Right lobe of liver (tissue), 6 donors: Measurements from ENCODE around the gene SLX4IP. TPM values are rescaled to one million over a fixed set of nuclear protein-coding genes. Genes with fewer than 3 reads are reported as not detected.

ENCODE experiments used
- ATAC-seq, 4 donors: fragments of 200-7000 bp; cut with Tn5 transposase; one replicate each; pipeline ENCODE4 v1.9.1; 2020; ENCODE audit warnings: mild to moderate bottlenecking in 4 of 4, moderate library complexity in 4 of 4
- DNase-seq, 3 donors: peaks; one replicate each; pipeline ENCODE4 v3.0.0-alpha.2; 2020
- H3K27ac ChIP-seq, 3 donors: fragments of 200-600 bp; one replicate each; pipeline ENCODE4 v1.8.0; 2022
- H3K27me3 ChIP-seq, 2 donors: fragments of 200-600 bp; one replicate each; pipeline ENCODE4 v1.8.0; 2022
- H3K36me3 ChIP-seq, 4 donors: fragments of 200-600 bp; sonication (generic) in 1 of 4; one replicate each; pipeline versions ENCODE4 v1.5.1 to v1.8.0; 2017 to 2022; ENCODE audit warnings: control low read depth in 1 of 4
- H3K4me1 ChIP-seq, 4 donors: fragments of 200-600 bp; sonication (generic) in 1 of 4; one replicate each; pipeline versions ENCODE4 v1.5.1 to v1.8.0; 2017 to 2022; ENCODE audit warnings: control low read depth in 1 of 4
- H3K4me3 ChIP-seq, 3 donors: fragments of 200-600 bp; one replicate each; pipeline ENCODE4 v1.8.0; 2022
- H3K9me3 ChIP-seq, 4 donors: fragments of 200-600 bp; sonication (generic) in 1 of 4; one replicate each; pipeline versions ENCODE4 v1.5.1 to v1.8.0; 2017 to 2022; ENCODE audit warnings: control low read depth in 1 of 4
- CTCF ChIP-seq, 4 donors: fragments of 200-600 bp in 3 of 4; fragments of 450-650 bp in 1 of 4; IDR thresholded peaks; one replicate each; pipeline versions ENCODE4 v1.5.1 to v1.8.0; 2016 to 2022; ENCODE audit warnings: antibody characterized with exemption in 4 of 4, mild to moderate bottlenecking in 2 of 4
- POLR2A ChIP-seq: fragments of 450-650 bp; IDR thresholded peaks from one replicate; pipeline ENCODE4 v1.6.1; 2017; ENCODE audit warnings: antibody characterized with exemption, mild to moderate bottlenecking
- WGBS: methylation state at CpG from one replicate; pipeline ENCODE4 v1.1.6; 2018; ENCODE audit warnings: low coverage, low lambda C conversion rate; ENCODE audit not compliant: insufficient coverage; ENCODE audit errors: missing lambda C conversion rate; 5-methylcytosine and 5-hydroxymethylcytosine counted together
- intact Hi-C, 2 donors: fragments of 100-400 bp; cut with DNase I; formaldehyde crosslinking; loops; one replicate each; pipeline versions ENCODE4 v1.11.2 to v1.14.1; 2022
- total RNA-seq, 6 experiments: library from RNA; depleted of rRNA in 2 of 6; stranded (reverse); fragments of >200 nt in 2 of 6; fragmentation: NEBNext Ultra II Directional in 3 of 6; extraction: Animal tissue kit (Norgen Biotek cat#: 25700) in 3 of 6; gene quantifications; one replicate each; pipeline versions ENCODE4 v1.1.0 to v1.2.4, GENCODE V29; 2016 to 2023
- donor health status: DM: no; HTN: yes; CAD: no.
- donor health status: DM: no; HTN: no; CAD: no.
- donor health status: DM: no; HTN: no; CAD: no.
- donor health status: DM: no; HTN: yes; CAD: no.
- donor health status: DM: no; HTN: yes; CAD: no.

The SLX4IP gene
- total RNA-seq, 6 experiments from 2014 or later = 2.0 to 4.0 (median 3.5) TPM

GRCh38 chr20:10492844-10493243 is 57.7 kb downstream of the SLX4IP start:
- Histone ChIP-seq H3K4me1 (no peaks in the 10 kb centered on the region), H3K27ac (no peak overlapping the region), H3K27me3 (no peaks in the 10 kb centered on the region), H3K36me3 (no peaks in the 10 kb centered on the region), H3K9me3 (no peaks in the 10 kb centered on the region), H3K4me3 (no peak overlapping the region)
- WGBS = 91% methylated on average over 2 of the region's 2 CpGs
- DNase-seq = no peak
- no peak for ATAC-seq
- intact Hi-C loops = no loop called here
- TF ChIP-seq CTCF (IDR thresholded peaks at IDR 0.05) (no peak), POLR2A (no peak)

GRCh38 chr20:10495173-10495572 is 60.1 kb downstream of the SLX4IP start:
- Histone ChIP-seq H3K27ac (no peak overlapping the region), H3K4me3 (no peak overlapping the region), H3K36me3 (no peaks in the 10 kb centered on the region), H3K9me3 (no peaks in the 10 kb centered on the region), H3K27me3 (no peaks in the 10 kb centered on the region), H3K4me1 (no peaks in the 10 kb centered on the region)
- ATAC-seq (no peak), DNase-seq (no peak)
- TF ChIP-seq CTCF (IDR thresholded peaks at IDR 0.05) (no peak), POLR2A (no peak)
- intact Hi-C loops = no loop called here
- WGBS = 50% methylated on average over 2 of the region's 2 CpGs

- H3K9me3 ChIP-seq = no peaks in the 10 kb centered on the region
- DNase-seq = no peak
- H3K27me3 ChIP-seq = no peaks in the 10 kb centered on the region
- H3K4me1 ChIP-seq = no peaks in the 10 kb centered on the region
- no peak overlapping the region for H3K27ac ChIP-seq
- intact Hi-C loops = no loop called here
- 94% methylated on average over 2 of the region's 2 CpGs for WGBS
- H3K36me3 ChIP-seq = no peaks in the 10 kb centered on the region
- no peak for ATAC-seq
- TF ChIP-seq CTCF (IDR thresholded peaks at IDR 0.05) = no peak
- TF ChIP-seq POLR2A = no peak
- no peak overlapping the region for H3K4me3 ChIP-seq
These were observed 61.4 kb downstream of the SLX4IP start for GRCh38 chr20:10496465-10496864.

GRCh38 chr20:10497283-10497682 is 62.2 kb downstream of the SLX4IP start:
- TF ChIP-seq CTCF (IDR thresholded peaks at IDR 0.05) (no peak), POLR2A (no peak)
- no peaks in the 10 kb centered on the region for H3K4me1 ChIP-seq
- WGBS = 95% methylated on average over 2 of the region's 2 CpGs
- no peaks in the 10 kb centered on the region for H3K9me3 ChIP-seq
- intact Hi-C loops = no loop called here
- H3K4me3 ChIP-seq = no peak overlapping the region
- no peak overlapping the region for H3K27ac ChIP-seq
- no peak for ATAC-seq
- H3K27me3 ChIP-seq = no peaks in the 10 kb centered on the region
- no peaks in the 10 kb centered on the region for H3K36me3 ChIP-seq
- DNase-seq = no peak

- Histone ChIP-seq H3K27me3 (no peaks in the 10 kb centered on the region), H3K4me1 (no peaks in the 10 kb centered on the region), H3K36me3 (no peaks in the 10 kb centered on the region), H3K4me3 (no peak overlapping the region), H3K27ac (no peak overlapping the region), H3K9me3 (no peaks in the 10 kb centered on the region)
- no peak for TF ChIP-seq POLR2A
- TF ChIP-seq CTCF (IDR thresholded peaks at IDR 0.05) = no peak
- intact Hi-C loops = no loop called here
- ATAC-seq (no peak), DNase-seq (no peak)
These were observed 62.7 kb downstream of the SLX4IP start for GRCh38 chr20:10497791-10498190.
